ENCODE results near the gene MEGF10. TPM values are rescaled to one million over a fixed set of nuclear protein-coding genes. Genes with fewer than 3 reads are reported as not detected.
"Not testable (repeated sequence)": the region's sequence is repeated elsewhere in the genome, so short reads cannot be mapped to it uniquely, and the experiment has no call there.

The MEGF10 gene
- total RNA-seq, 1 donor from 2014 or later = 77.8 TPM

- not testable (repeated sequence) for H3K27ac ChIP-seq (ENCODE audit: low read depth, low read length); H3K9ac ChIP-seq (ENCODE audit: low read depth in 1 of 3, low read length in 3 of 3); H3K4me1 ChIP-seq (ENCODE audit: control insufficient read depth in 3 of 3, insufficient read depth in 3 of 3, low read length in 3 of 3); H3K4me3 ChIP-seq (ENCODE audit: low read length in 3 of 3); H3K27me3 ChIP-seq (ENCODE audit: control insufficient read depth in 3 of 3, insufficient read depth in 3 of 3, low read length in 3 of 3); H3K36me3 ChIP-seq (ENCODE audit: control insufficient read depth in 3 of 3, insufficient read depth in 3 of 3, low read length in 3 of 3); H3K9me3 ChIP-seq (ENCODE audit: control insufficient read depth in 3 of 3, low read length in 3 of 3)
These were observed 6.3 kb downstream of the MEGF10 start for GRCh38 chr5:127296894-127297293.

DNA sequence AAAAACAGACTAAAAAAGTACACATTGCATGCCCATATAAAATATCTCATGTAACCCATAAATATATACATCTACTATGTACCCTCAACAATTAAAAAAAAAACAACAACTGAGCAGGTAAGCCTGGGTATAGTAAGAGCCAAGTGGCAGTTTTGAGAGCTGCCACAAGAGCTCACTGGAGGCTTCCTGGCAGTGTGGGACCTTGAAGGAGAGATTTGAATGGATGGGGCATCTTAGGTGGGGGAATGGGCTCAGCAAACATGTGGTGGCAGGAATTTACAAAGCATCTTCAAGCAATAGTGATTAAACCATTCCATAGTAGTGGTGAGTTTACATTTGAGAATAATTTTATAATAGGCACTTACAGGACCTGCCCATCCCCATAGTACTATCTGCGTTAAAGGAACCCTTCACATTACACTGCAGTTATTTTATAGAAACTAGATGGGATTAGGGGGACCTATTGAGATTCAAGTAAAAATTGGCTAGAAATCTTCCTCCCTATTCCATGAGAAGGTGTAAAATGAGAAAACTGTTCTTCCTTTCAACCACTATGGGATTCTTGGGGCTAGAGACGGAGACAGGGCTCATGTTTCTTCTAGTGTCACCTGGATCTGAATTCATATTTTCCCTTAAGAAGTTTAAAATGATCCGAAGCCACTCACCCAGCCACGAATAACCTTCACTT lies 6.9 kb downstream of the MEGF10 start:
- H3K27me3 ChIP-seq (ENCODE audit: control insufficient read depth in 3 of 3, insufficient read depth in 3 of 3, low read length in 3 of 3) = peaks cover 0 to 3% (median 0%) of the 10 kb centered on the region in 3 donors
- no peak overlapping the region for H3K27ac ChIP-seq (ENCODE audit: low read depth, low read length)

GRCh38 chr5:127298036-127298429 lies 7.4 kb downstream of the MEGF10 start:
- Histone ChIP-seq H3K27me3 (ENCODE audit: control insufficient read depth in 3 of 3, insufficient read depth in 3 of 3, low read length in 3 of 3) (peaks cover 0 to 3% (median 0%) of the 10 kb centered on the region in 3 donors), H3K36me3 (ENCODE audit: control insufficient read depth in 3 of 3, insufficient read depth in 3 of 3, low read length in 3 of 3) (no peaks in the 10 kb centered on the region), H3K4me3 (ENCODE audit: low read length in 3 of 3) (no peak overlapping the region), H3K9ac (ENCODE audit: low read depth in 1 of 3, low read length in 3 of 3) (no peak overlapping the region), H3K9me3 (ENCODE audit: control insufficient read depth in 3 of 3, low read length in 3 of 3) (no peaks in the 10 kb centered on the region), H3K4me1 (ENCODE audit: control insufficient read depth in 3 of 3, insufficient read depth in 3 of 3, low read length in 3 of 3) (peaks cover 0 to 6% (median 4%) of the 10 kb centered on the region in 3 donors), H3K27ac (ENCODE audit: low read depth, low read length) (no peak overlapping the region)

More for the DNA sequence above, 6.9 kb downstream of the MEGF10 start:
- no peaks in the 10 kb centered on the region for H3K36me3 ChIP-seq (ENCODE audit: control insufficient read depth in 3 of 3, insufficient read depth in 3 of 3, low read length in 3 of 3)
- H3K4me1 ChIP-seq (ENCODE audit: control insufficient read depth in 3 of 3, insufficient read depth in 3 of 3, low read length in 3 of 3) = peaks cover 0 to 6% (median 4%) of the 10 kb centered on the region in 3 donors
- H3K9me3 ChIP-seq (ENCODE audit: control insufficient read depth in 3 of 3, low read length in 3 of 3) = no peaks in the 10 kb centered on the region
- H3K4me3 ChIP-seq (ENCODE audit: low read length in 3 of 3) = no peak overlapping the region
- no peak overlapping the region for H3K9ac ChIP-seq (ENCODE audit: low read depth in 1 of 3, low read length in 3 of 3)

DNA sequence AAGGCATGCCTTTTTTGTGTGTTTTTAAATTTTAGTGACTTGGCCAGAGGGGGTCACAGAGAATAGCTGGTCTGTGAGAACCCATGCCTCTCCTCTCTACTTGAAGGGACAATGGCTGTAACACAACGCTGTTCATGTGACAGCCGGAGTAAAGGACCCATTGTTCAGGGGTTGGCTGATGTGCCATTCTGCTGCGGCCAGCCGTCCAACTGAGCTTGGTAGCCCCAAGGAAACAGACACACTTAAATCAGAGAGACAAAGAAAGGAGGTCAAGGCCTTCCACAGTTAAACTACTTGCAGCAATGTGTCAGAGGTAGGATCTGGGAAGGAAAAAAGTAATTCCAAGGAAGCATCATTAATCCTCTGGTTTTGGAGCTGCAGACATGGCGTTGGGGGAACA lies 8.1 kb downstream of the MEGF10 start:
- no peak overlapping the region for H3K4me3 ChIP-seq (ENCODE audit: low read length in 3 of 3)
- peaks cover 0 to 6% (median 4%) of the 10 kb centered on the region in 3 donors for H3K4me1 ChIP-seq (ENCODE audit: control insufficient read depth in 3 of 3, insufficient read depth in 3 of 3, low read length in 3 of 3)
- H3K36me3 ChIP-seq (ENCODE audit: control insufficient read depth in 3 of 3, insufficient read depth in 3 of 3, low read length in 3 of 3) = no peaks in the 10 kb centered on the region
- H3K27me3 ChIP-seq (ENCODE audit: control insufficient read depth in 3 of 3, insufficient read depth in 3 of 3, low read length in 3 of 3) = peaks cover 0 to 1% (median 0%) of the 10 kb centered on the region in 3 donors
- H3K9ac ChIP-seq (ENCODE audit: low read depth in 1 of 3, low read length in 3 of 3) = no peak overlapping the region
- no peaks in the 10 kb centered on the region for H3K9me3 ChIP-seq (ENCODE audit: control insufficient read depth in 3 of 3, low read length in 3 of 3)
- no peak overlapping the region for H3K27ac ChIP-seq (ENCODE audit: low read depth, low read length)

DNA sequence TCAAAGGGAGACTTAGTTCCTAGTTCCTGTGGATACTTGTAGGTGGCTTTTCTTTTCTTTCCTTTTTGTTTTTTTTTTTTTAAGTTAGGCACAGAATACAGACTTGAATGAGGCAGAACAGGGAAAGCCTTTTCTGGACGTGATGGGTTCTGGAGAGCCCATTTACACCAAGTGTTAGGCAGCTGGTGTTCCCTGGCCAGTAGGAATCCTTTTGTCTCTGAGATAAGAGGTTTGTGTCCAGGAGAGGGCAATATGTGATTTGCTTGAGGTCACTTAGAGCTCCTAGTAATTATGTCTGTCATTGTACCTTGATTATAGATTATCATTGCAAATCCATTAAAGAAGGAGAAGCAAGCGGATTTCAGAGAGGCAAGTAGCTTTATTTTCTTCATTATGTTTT lies 9.1 kb downstream of the MEGF10 start:
- Histone ChIP-seq H3K4me1 (ENCODE audit: control insufficient read depth in 3 of 3, insufficient read depth in 3 of 3, low read length in 3 of 3) (peaks cover 0 to 6% (median 4%) of the 10 kb centered on the region in 3 donors), H3K27ac (ENCODE audit: low read depth, low read length) (no peak overlapping the region), H3K4me3 (ENCODE audit: low read length in 3 of 3) (no peak overlapping the region), H3K9me3 (ENCODE audit: control insufficient read depth in 3 of 3, low read length in 3 of 3) (no peaks in the 10 kb centered on the region), H3K27me3 (ENCODE audit: control insufficient read depth in 3 of 3, insufficient read depth in 3 of 3, low read length in 3 of 3) (no peaks in the 10 kb centered on the region), H3K9ac (ENCODE audit: low read depth in 1 of 3, low read length in 3 of 3) (no peak overlapping the region), H3K36me3 (ENCODE audit: control insufficient read depth in 3 of 3, insufficient read depth in 3 of 3, low read length in 3 of 3) (no peaks in the 10 kb centered on the region)

DNA sequence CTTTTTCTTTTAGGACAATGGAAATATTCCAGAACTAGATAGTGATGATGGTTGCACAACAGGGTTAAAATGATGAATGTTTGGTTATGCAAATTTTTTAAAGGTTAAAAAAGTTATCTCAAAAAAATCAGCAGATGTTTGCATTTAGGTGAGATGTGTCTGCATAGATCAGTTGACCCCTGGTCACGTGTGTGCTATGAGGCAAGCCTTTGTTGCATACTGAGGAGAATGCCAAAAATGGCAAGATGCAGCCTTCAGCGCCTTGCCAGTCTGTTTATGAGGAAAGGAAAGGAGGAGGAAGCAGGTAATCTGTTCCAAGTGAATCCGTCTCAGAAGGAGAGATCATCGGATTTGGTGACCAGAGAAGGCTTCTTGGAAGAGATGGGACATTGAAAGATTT lies 11.9 kb downstream of the MEGF10 start:
- H3K4me1 ChIP-seq (ENCODE audit: control insufficient read depth in 3 of 3, insufficient read depth in 3 of 3, low read length in 3 of 3) = peaks cover 0 to 21% (median 3%) of the 10 kb centered on the region in 3 donors
- no peaks in the 10 kb centered on the region for H3K9me3 ChIP-seq (ENCODE audit: control insufficient read depth in 3 of 3, low read length in 3 of 3)
- no peaks in the 10 kb centered on the region for H3K36me3 ChIP-seq (ENCODE audit: control insufficient read depth in 3 of 3, insufficient read depth in 3 of 3, low read length in 3 of 3)
- H3K9ac ChIP-seq (ENCODE audit: low read depth in 1 of 3, low read length in 3 of 3) = no peak overlapping the region
- H3K4me3 ChIP-seq (ENCODE audit: low read length in 3 of 3) = no peak overlapping the region
- H3K27ac ChIP-seq (ENCODE audit: low read depth, low read length) = no peak overlapping the region
- no peaks in the 10 kb centered on the region for H3K27me3 ChIP-seq (ENCODE audit: control insufficient read depth in 3 of 3, insufficient read depth in 3 of 3, low read length in 3 of 3)

- no peak overlapping the region for H3K9ac ChIP-seq (ENCODE audit: low read depth in 1 of 3, low read length in 3 of 3)
- no peaks in the 10 kb centered on the region for H3K27me3 ChIP-seq (ENCODE audit: control insufficient read depth in 3 of 3, insufficient read depth in 3 of 3, low read length in 3 of 3)
- no peak overlapping the region for H3K27ac ChIP-seq (ENCODE audit: low read depth, low read length)
- no peaks in the 10 kb centered on the region for H3K9me3 ChIP-seq (ENCODE audit: control insufficient read depth in 3 of 3, low read length in 3 of 3)
- H3K4me1 ChIP-seq (ENCODE audit: control insufficient read depth in 3 of 3, insufficient read depth in 3 of 3, low read length in 3 of 3) = peaks cover 0 to 21% (median 7%) of the 10 kb centered on the region in 3 donors
- no peak overlapping the region for H3K4me3 ChIP-seq (ENCODE audit: low read length in 3 of 3)
- no peaks in the 10 kb centered on the region for H3K36me3 ChIP-seq (ENCODE audit: control insufficient read depth in 3 of 3, insufficient read depth in 3 of 3, low read length in 3 of 3)
These were observed 12.8 kb downstream of the MEGF10 start for GRCh38 chr5:127303404-127303803.

GRCh38 chr5:127305493-127305892 lies 14.9 kb downstream of the MEGF10 start:
- no peak overlapping the region for H3K9ac ChIP-seq (ENCODE audit: low read depth in 1 of 3, low read length in 3 of 3)
- peaks cover 0 to 17% (median 4%) of the 10 kb centered on the region in 3 donors for H3K4me1 ChIP-seq (ENCODE audit: control insufficient read depth in 3 of 3, insufficient read depth in 3 of 3, low read length in 3 of 3)
- no peaks in the 10 kb centered on the region for H3K9me3 ChIP-seq (ENCODE audit: control insufficient read depth in 3 of 3, low read length in 3 of 3)
- H3K36me3 ChIP-seq (ENCODE audit: control insufficient read depth in 3 of 3, insufficient read depth in 3 of 3, low read length in 3 of 3) = no peaks in the 10 kb centered on the region
- H3K27ac ChIP-seq (ENCODE audit: low read depth, low read length) = no peak overlapping the region
- no peak overlapping the region for H3K4me3 ChIP-seq (ENCODE audit: low read length in 3 of 3)
- H3K27me3 ChIP-seq (ENCODE audit: control insufficient read depth in 3 of 3, insufficient read depth in 3 of 3, low read length in 3 of 3) = no peaks in the 10 kb centered on the region

- H3K9me3 ChIP-seq (ENCODE audit: control insufficient read depth in 3 of 3, low read length in 3 of 3) = no peaks in the 10 kb centered on the region
- H3K4me3 ChIP-seq (ENCODE audit: low read length in 3 of 3) = no peak overlapping the region
- no peak overlapping the region for H3K9ac ChIP-seq (ENCODE audit: low read depth in 1 of 3, low read length in 3 of 3)
These were observed 15.4 kb downstream of the MEGF10 start for GRCh38 chr5:127306036-127306435.

DNA sequence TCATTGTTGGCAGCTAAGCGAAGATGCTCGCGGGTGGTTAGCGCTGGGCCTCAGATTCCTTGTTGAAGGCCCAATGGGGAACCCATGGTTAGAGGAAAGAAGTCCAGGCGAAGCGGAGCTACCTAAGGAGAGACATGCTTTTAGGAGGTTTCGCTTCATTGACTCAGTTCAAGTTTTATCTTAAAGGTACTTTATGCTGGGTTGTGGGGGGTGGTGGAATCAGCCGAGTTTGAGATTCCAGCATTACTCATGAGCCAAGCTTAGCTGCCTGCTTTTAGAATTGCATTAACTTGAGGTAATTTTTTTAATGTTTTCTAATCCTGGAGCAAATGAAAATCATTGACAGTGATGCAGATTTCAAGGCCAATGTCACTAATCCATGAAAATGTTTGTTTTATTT lies 16.1 kb downstream of the MEGF10 start:
- no peak overlapping the region for H3K27ac ChIP-seq (ENCODE audit: low read depth, low read length)
- no peaks in the 10 kb centered on the region for H3K9me3 ChIP-seq (ENCODE audit: control insufficient read depth in 3 of 3, low read length in 3 of 3)
- no peak overlapping the region for H3K4me3 ChIP-seq (ENCODE audit: low read length in 3 of 3)
- no peak overlapping the region for H3K9ac ChIP-seq (ENCODE audit: low read depth in 1 of 3, low read length in 3 of 3)
- H3K27me3 ChIP-seq (ENCODE audit: control insufficient read depth in 3 of 3, insufficient read depth in 3 of 3, low read length in 3 of 3) = no peaks in the 10 kb centered on the region
- no peaks in the 10 kb centered on the region for H3K36me3 ChIP-seq (ENCODE audit: control insufficient read depth in 3 of 3, insufficient read depth in 3 of 3, low read length in 3 of 3)
- H3K4me1 ChIP-seq (ENCODE audit: control insufficient read depth in 3 of 3, insufficient read depth in 3 of 3, low read length in 3 of 3) = peaks cover under 1 to 21% (median 4%) of the 10 kb centered on the region in 3 donors

More at GRCh38 chr5:127306036-127306435, 15.4 kb downstream of the MEGF10 start:
- H3K27ac ChIP-seq (ENCODE audit: low read depth, low read length) = no peak overlapping the region
- peaks cover 0 to 17% (median 4%) of the 10 kb centered on the region in 3 donors for H3K4me1 ChIP-seq (ENCODE audit: control insufficient read depth in 3 of 3, insufficient read depth in 3 of 3, low read length in 3 of 3)
- H3K27me3 ChIP-seq (ENCODE audit: control insufficient read depth in 3 of 3, insufficient read depth in 3 of 3, low read length in 3 of 3) = no peaks in the 10 kb centered on the region
- no peaks in the 10 kb centered on the region for H3K36me3 ChIP-seq (ENCODE audit: control insufficient read depth in 3 of 3, insufficient read depth in 3 of 3, low read length in 3 of 3)

Data from skeletal muscle tissue (tissue), 4 donors.